NT2/D1 (cell line): ENCODE measurements around the gene ADAMTS2.

Experiments used
- DNase-seq: peaks from one replicate; pipeline ENCODE4 v3.0.0-alpha.2; 2011; ENCODE audit warnings: low read depth, low spot score
- H3K27me3 ChIP-seq: 2 replicates; pipeline ENCODE4 v1.6.0; 2011; ENCODE audit warnings: mild to moderate bottlenecking; ENCODE audit not compliant: insufficient read length, insufficient read depth
- H3K36me3 ChIP-seq: 2 replicates; pipeline ENCODE4 v1.6.1; 2011; ENCODE audit warnings: mild to moderate bottlenecking, low read length, mixed read lengths; ENCODE audit not compliant: insufficient read depth, insufficient read length
- H3K4me1 ChIP-seq: 2 replicates; pipeline ENCODE4 v1.5.1; 2011; ENCODE audit not compliant: insufficient read depth, insufficient read length
- H3K4me3 ChIP-seq: 2 replicates; pipeline ENCODE4 v1.5.1; 2011; ENCODE audit warnings: low read depth; ENCODE audit not compliant: insufficient read length
- H3K9ac ChIP-seq: 2 replicates; pipeline ENCODE4 v1.6.0; 2011; ENCODE audit warnings: low read depth; ENCODE audit not compliant: insufficient read length
- H3K9me3 ChIP-seq: 2 replicates; pipeline ENCODE4 v1.5.1; 2011; ENCODE audit warnings: mild to moderate bottlenecking, low read length; ENCODE audit not compliant: insufficient read depth
- SUZ12 ChIP-seq: IDR thresholded peaks from 2 replicates; pipeline ENCODE4 v1.6.1; 2011; ENCODE audit not compliant: insufficient read length, insufficient read depth; ENCODE audit errors: extremely low read depth
- YY1 ChIP-seq: IDR thresholded peaks from 2 replicates; pipeline ENCODE4 v1.6.1; 2011; ENCODE audit not compliant: insufficient read length, insufficient read depth
- ZNF274 ChIP-seq: IDR thresholded peaks from 2 replicates; pipeline ENCODE4 v1.6.1; 2011; ENCODE audit warnings: mild to moderate bottlenecking, low read depth, low read length

ADAMTS2 gene

GRCh38 chr5:179315356-179315890 lies 29.8 kb downstream of the ADAMTS2 start:
- no peak for TF ChIP-seq SUZ12
- no peak for TF ChIP-seq YY1
- TF ChIP-seq ZNF274: no peak
- Histone ChIP-seq H3K27me3 (no peaks in the 10 kb centered on the region), H3K4me3 (no peak overlapping the region), H3K9me3 (no peaks in the 10 kb centered on the region; the same call in 1 of the 2 replicates), H3K9ac (no peak overlapping the region), H3K4me1 (peaks cover 16% of the 10 kb centered on the region), H3K36me3 (no peaks in the 10 kb centered on the region)
- no peak for DNase-seq

GRCh38 chr5:179314606-179315355 lies 30.5 kb downstream of the ADAMTS2 start:
- no peak for TF ChIP-seq ZNF274
- TF ChIP-seq SUZ12: no peak
- no peak for TF ChIP-seq YY1
- Histone ChIP-seq H3K36me3 (no peaks in the 10 kb centered on the region), H3K4me3 (no peak overlapping the region), H3K9ac (no peak overlapping the region), H3K27me3 (no peaks in the 10 kb centered on the region), H3K9me3 (no peaks in the 10 kb centered on the region; the same call in 1 of the 2 replicates), H3K4me1 (peaks cover 13% of the 10 kb centered on the region)
- DNase-seq: no peak

- TF ChIP-seq ZNF274 (no peak), YY1 (no peak), SUZ12 (no peak)
- H3K27me3 ChIP-seq: no peaks in the 10 kb centered on the region
- H3K4me1 ChIP-seq: peaks cover 7% of the 10 kb centered on the region
- no peak for DNase-seq
- no peaks in the 10 kb centered on the region for H3K36me3 ChIP-seq
- no peak overlapping the region for H3K9ac ChIP-seq
- H3K4me3 ChIP-seq: no peak overlapping the region
- no peaks in the 10 kb centered on the region; the same call in 1 of the 2 replicates for H3K9me3 ChIP-seq
Measured at GRCh38 chr5:179313849-179314521, 31.3 kb downstream of the ADAMTS2 start.

- no peaks in the 10 kb centered on the region; the same call in 1 of the 2 replicates for H3K9me3 ChIP-seq
- H3K36me3 ChIP-seq: no peaks in the 10 kb centered on the region
- TF ChIP-seq ZNF274: no peak
- no peak for TF ChIP-seq YY1
- no peak for TF ChIP-seq SUZ12
- H3K4me3 ChIP-seq: no peak overlapping the region
- H3K9ac ChIP-seq: no peak overlapping the region
- no peak for DNase-seq
- H3K4me1 ChIP-seq: peaks cover 3% of the 10 kb centered on the region
- no peaks in the 10 kb centered on the region for H3K27me3 ChIP-seq
Measured at GRCh38 chr5:179312557-179313235, 32.6 kb downstream of the ADAMTS2 start.

GRCh38 chr5:179311581-179311980 lies 33.7 kb downstream of the ADAMTS2 start:
- no peak for DNase-seq
- Histone ChIP-seq H3K9ac (no peak overlapping the region), H3K27me3 (no peaks in the 10 kb centered on the region), H3K36me3 (no peaks in the 10 kb centered on the region), H3K9me3 (no peaks in the 10 kb centered on the region; the same call in 1 of the 2 replicates), H3K4me1 (peaks cover 3% of the 10 kb centered on the region), H3K4me3 (no peak overlapping the region)
- no peak for TF ChIP-seq ZNF274
- TF ChIP-seq YY1: no peak
- no peak for TF ChIP-seq SUZ12

- peaks cover 3% of the 10 kb centered on the region for H3K4me1 ChIP-seq
- TF ChIP-seq YY1: no peak
- TF ChIP-seq ZNF274: no peak
- no peaks in the 10 kb centered on the region; the same call in 1 of the 2 replicates for H3K9me3 ChIP-seq
- H3K9ac ChIP-seq: no peak overlapping the region
- no peak overlapping the region for H3K4me3 ChIP-seq
- no peaks in the 10 kb centered on the region for H3K27me3 ChIP-seq
- no peaks in the 10 kb centered on the region for H3K36me3 ChIP-seq
- no peak for DNase-seq
Measured at GRCh38 chr5:179311091-179311470, 34.2 kb downstream of the ADAMTS2 start.

- TF ChIP-seq YY1 (no peak), ZNF274 (no peak)
- no peak for DNase-seq
- H3K27me3 ChIP-seq: no peaks in the 10 kb centered on the region
- no peaks in the 10 kb centered on the region for H3K36me3 ChIP-seq
- H3K4me1 ChIP-seq: peaks cover 3% of the 10 kb centered on the region
- H3K4me3 ChIP-seq: no peak overlapping the region
- H3K9ac ChIP-seq: no peak overlapping the region
- peaks cover 2% of the 10 kb centered on the region for H3K9me3 ChIP-seq
Measured at GRCh38 chr5:179310439-179311090, 34.7 kb downstream of the ADAMTS2 start.
